OCI-LY1 (cell line): ENCODE results near the gene LRRC4B.

Experiments used
- H2AFZ ChIP-seq: fragments of 200-600 bp; sonication (generic), shearing (Covaris generic); 2 replicates; pipeline ENCODE4 v1.6.0; 2014; ENCODE audit warnings: antibody characterized with exemption, mild to moderate bottlenecking, low read length
- H3F3A ChIP-seq: fragments of 200-600 bp; sonication (generic), shearing (Covaris generic); 2 replicates; pipeline ENCODE4 v1.6.0; 2014; ENCODE audit warnings: mild to moderate bottlenecking, antibody characterized with exemption, low read length, moderate library complexity; ENCODE audit not compliant: insufficient read depth
- H3K27ac ChIP-seq: fragments of 200-600 bp; sonication (generic); 2 replicates; pipeline ENCODE4 v1.5.1; 2014; ENCODE audit warnings: low read length, mixed run types, mild to moderate bottlenecking, low read depth; ENCODE audit not compliant: poor library complexity, severe bottlenecking
- H3K27me3 ChIP-seq: fragments of 200-600 bp; sonication (generic); 2 replicates; pipeline ENCODE4 v1.6.0; 2014; ENCODE audit warnings: antibody characterized with exemption, mild to moderate bottlenecking, low read length, moderate library complexity; ENCODE audit not compliant: insufficient read depth
- H3K36me3 ChIP-seq: fragments of 200-600 bp; sonication (generic); 2 replicates; pipeline ENCODE4 v1.6.1; 2014; ENCODE audit warnings: mild to moderate bottlenecking, antibody characterized with exemption, low read length, moderate library complexity, mixed read lengths; ENCODE audit not compliant: insufficient read depth
- H3K4me1 ChIP-seq: fragments of 200-600 bp; sonication (generic); 2 replicates; pipeline ENCODE4 v1.5.1; 2014; ENCODE audit warnings: mild to moderate bottlenecking, low read length, moderate library complexity; ENCODE audit not compliant: insufficient read depth, severe bottlenecking
- H3K4me2 ChIP-seq: fragments of 200-600 bp; sonication (generic), shearing (Covaris generic); 2 replicates; pipeline ENCODE4 v1.6.1; 2014; ENCODE audit warnings: low read length
- H3K4me3 ChIP-seq: fragments of 200-600 bp; sonication (generic); 2 replicates; pipeline ENCODE4 v1.5.1; 2014; ENCODE audit warnings: low read length, low read depth, mild to moderate bottlenecking, mixed read lengths; ENCODE audit not compliant: poor library complexity, severe bottlenecking
- H3K79me2 ChIP-seq: fragments of 200-600 bp; shearing (Covaris generic); 2 replicates; pipeline ENCODE4 v1.6.1; 2016; ENCODE audit warnings: mixed run types, low read length, mixed read lengths; ENCODE audit not compliant: insufficient read depth
- H3K9ac ChIP-seq: fragments of 200-600 bp; sonication (generic), shearing (Covaris generic); 2 replicates; pipeline ENCODE4 v1.6.1; 2014; ENCODE audit warnings: mild to moderate bottlenecking, low read length, mixed read lengths
- H3K9me2 ChIP-seq: fragments of 200-600 bp; sonication (generic), shearing (Covaris generic); 2 replicates; pipeline ENCODE4 v1.6.1; 2014; ENCODE audit warnings: low read depth, mild to moderate bottlenecking, low read length, mixed read lengths
- H3K9me3 ChIP-seq: fragments of 200-600 bp; shearing (Covaris generic); 2 replicates; pipeline ENCODE4 v1.6.1; 2014; ENCODE audit warnings: low read length, mixed read lengths
- H4K20me1 ChIP-seq: fragments of 200-600 bp; sonication (generic), shearing (Covaris generic); 2 replicates; pipeline ENCODE4 v1.6.0; 2016; ENCODE audit warnings: mild to moderate bottlenecking, low read length; ENCODE audit not compliant: insufficient read depth
- CTCF ChIP-seq: fragments of 200-600 bp; sonication (generic), shearing (Covaris generic); IDR thresholded peaks from 2 replicates; pipeline ENCODE4 v1.5.1; 2017; ENCODE audit warnings: mild to moderate bottlenecking, antibody characterized with exemption, low read length, moderate library complexity, mixed read lengths
- EZH2 ChIP-seq: fragments of 200-600 bp; sonication (generic), shearing (Covaris generic); IDR thresholded peaks from 2 replicates; pipeline ENCODE4 v1.8.0; 2017; ENCODE audit warnings: borderline replicate concordance, mixed run types, mild to moderate bottlenecking, antibody characterized with exemption, low read length, moderate library complexity, mixed read lengths

Gene LRRC4B

GRCh38 chr19:50522881-50523280 is 45.4 kb downstream of the LRRC4B start:
- no peaks in the 10 kb centered on the region for H3K9me3 ChIP-seq
- H3K9ac ChIP-seq = no peak overlapping the region
- H4K20me1 ChIP-seq = no peaks in the 10 kb centered on the region
- H3K9me2 ChIP-seq = no peaks in the 10 kb centered on the region
- no peaks in the 10 kb centered on the region for H3K36me3 ChIP-seq
- H3K27me3 ChIP-seq = 0 out of 2 replicates have a peak, but pooled peaks cover 4% of the 10 kb centered on the region
- H3K79me2 ChIP-seq = no peaks in the 10 kb centered on the region
- no peak overlapping the region for H3K27ac ChIP-seq
- no peak for TF ChIP-seq EZH2
- TF ChIP-seq CTCF = no peak
- no peaks in the 10 kb centered on the region for H3K4me1 ChIP-seq
- no peak overlapping the region for H3K4me2 ChIP-seq
- no peak overlapping the region for H3K4me3 ChIP-seq
- H3F3A ChIP-seq = no peaks in the 10 kb centered on the region
- no peak overlapping the region for H2AFZ ChIP-seq

- Histone ChIP-seq H3K79me2 (no peaks in the 10 kb centered on the region), H3K4me1 (no peaks in the 10 kb centered on the region)
Observed at GRCh38 chr19:50520822-50521465, 47.3 kb downstream of the LRRC4B start.

GRCh38 chr19:50519006-50519575 is 49.1 kb downstream of the LRRC4B start:
- H3K4me2 ChIP-seq = no peak overlapping the region
- no peaks in the 10 kb centered on the region for H3K36me3 ChIP-seq
- no peak for TF ChIP-seq EZH2
- no peak for TF ChIP-seq CTCF
- no peak overlapping the region for H3K27ac ChIP-seq
- no peaks in the 10 kb centered on the region for H3F3A ChIP-seq
- H3K79me2 ChIP-seq = no peaks in the 10 kb centered on the region
- H3K4me1 ChIP-seq = no peaks in the 10 kb centered on the region
- 0 out of 2 replicates have a peak, but pooled peaks cover 4% of the 10 kb centered on the region for H3K27me3 ChIP-seq
- no peak overlapping the region for H2AFZ ChIP-seq
- no peaks in the 10 kb centered on the region for H3K9me2 ChIP-seq
- no peak overlapping the region for H3K4me3 ChIP-seq
- no peaks in the 10 kb centered on the region for H3K9me3 ChIP-seq
- no peaks in the 10 kb centered on the region for H4K20me1 ChIP-seq
- no peak overlapping the region for H3K9ac ChIP-seq

More at GRCh38 chr19:50520822-50521465, 47.3 kb downstream of the LRRC4B start:
- no peak overlapping the region for H2AFZ ChIP-seq
- H3K9ac ChIP-seq = no peak overlapping the region
- H3K27ac ChIP-seq = no peak overlapping the region
- H3K27me3 ChIP-seq = 0 out of 2 replicates have a peak, but pooled peaks cover 4% of the 10 kb centered on the region
- no peaks in the 10 kb centered on the region for H3K9me2 ChIP-seq
- no peaks in the 10 kb centered on the region for H3K9me3 ChIP-seq
- no peak overlapping the region for H3K4me3 ChIP-seq
- H4K20me1 ChIP-seq = no peaks in the 10 kb centered on the region
- no peaks in the 10 kb centered on the region for H3K36me3 ChIP-seq
- no peaks in the 10 kb centered on the region for H3F3A ChIP-seq
- H3K4me2 ChIP-seq = no peak overlapping the region
- TF ChIP-seq CTCF (no peak), EZH2 (no peak)
